Dendritic cell treated with granulocyte-macrophage colony-stimulating factor and Interleukin-4, amounts not matched to agents 40 ng/mL and 50 ng/mL, for 4 days (primary cell): Measurements from ENCODE around the gene FAM171A1.

Experiments
- H3K27ac Mint-ChIP-seq: one replicate; pipeline ENCODE4 v1.8.0; 2022; ENCODE audit warnings: mild to moderate bottlenecking, mixed read lengths
- H3K27me3 Mint-ChIP-seq: one replicate; pipeline ENCODE4 v1.8.0; 2022; ENCODE audit warnings: mild to moderate bottlenecking, mixed read lengths
- H3K36me3 Mint-ChIP-seq: one replicate; pipeline ENCODE4 v1.8.0; 2022; ENCODE audit warnings: low read depth, mixed read lengths
- H3K4me1 Mint-ChIP-seq: one replicate; pipeline ENCODE4 v1.8.0; 2022; ENCODE audit warnings: low read depth, mixed read lengths
- H3K4me3 Mint-ChIP-seq: one replicate; pipeline ENCODE4 v1.8.0; 2022; ENCODE audit warnings: mild to moderate bottlenecking, moderate library complexity, mixed read lengths
- H3K9me3 Mint-ChIP-seq: one replicate; pipeline ENCODE4 v1.8.0; 2022; ENCODE audit warnings: mixed read lengths
- intact Hi-C: fragments of 100-400 bp; cut with micrococcal nuclease; formaldehyde crosslinking; loops from one replicate; pipeline ENCODE4 v1.15.0; 2022

FAM171A1 gene

DNA sequence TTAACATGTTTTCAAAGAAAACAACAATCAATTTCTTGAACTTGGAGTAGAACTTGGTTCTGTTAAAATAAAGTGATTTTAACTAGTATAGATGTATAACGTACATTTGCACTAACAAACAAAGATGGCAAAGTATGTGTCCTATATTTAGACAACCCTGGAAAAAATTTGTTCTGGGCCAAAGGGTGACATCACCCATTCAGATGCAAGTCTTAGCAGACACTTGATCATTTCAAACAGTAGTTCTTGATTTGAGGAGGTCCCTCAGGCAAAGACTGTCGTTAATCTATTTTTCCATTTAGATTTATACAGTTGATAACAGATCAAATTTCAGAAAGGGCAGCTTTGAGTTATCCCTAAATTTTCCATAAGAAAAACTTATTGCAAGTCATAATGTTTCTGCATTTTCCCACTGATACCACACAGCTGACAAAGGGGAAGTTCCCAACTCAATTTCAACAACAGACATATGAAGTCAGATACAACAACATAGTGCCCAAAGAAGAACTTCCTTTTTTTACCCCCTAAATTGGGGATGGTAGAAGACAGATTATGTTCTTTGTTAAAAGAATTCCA is 207.7 kb downstream of the FAM171A1 start:
- peaks cover 8% of the 10 kb centered on the region for H3K36me3 Mint-ChIP-seq
- intact Hi-C loops: loop anchor here (10.0 kb wide), 1 partner anchor 199 kb away; no protein-coding TSS in a partner anchor
- H3K4me3 Mint-ChIP-seq: no peak overlapping the region
- H3K27me3 Mint-ChIP-seq: peaks cover 26% of the 10 kb centered on the region
- peaks cover 9% of the 10 kb centered on the region for H3K4me1 Mint-ChIP-seq
- H3K9me3 Mint-ChIP-seq: no peaks in the 10 kb centered on the region
- no peak overlapping the region for H3K27ac Mint-ChIP-seq
